Measurements from ENCODE around the gene HNMT.
"Not testable (repeated sequence)": the region's sequence is repeated elsewhere in the genome, so short reads cannot be mapped to it uniquely, and the experiment has no call there.

HNMT gene

DNA sequence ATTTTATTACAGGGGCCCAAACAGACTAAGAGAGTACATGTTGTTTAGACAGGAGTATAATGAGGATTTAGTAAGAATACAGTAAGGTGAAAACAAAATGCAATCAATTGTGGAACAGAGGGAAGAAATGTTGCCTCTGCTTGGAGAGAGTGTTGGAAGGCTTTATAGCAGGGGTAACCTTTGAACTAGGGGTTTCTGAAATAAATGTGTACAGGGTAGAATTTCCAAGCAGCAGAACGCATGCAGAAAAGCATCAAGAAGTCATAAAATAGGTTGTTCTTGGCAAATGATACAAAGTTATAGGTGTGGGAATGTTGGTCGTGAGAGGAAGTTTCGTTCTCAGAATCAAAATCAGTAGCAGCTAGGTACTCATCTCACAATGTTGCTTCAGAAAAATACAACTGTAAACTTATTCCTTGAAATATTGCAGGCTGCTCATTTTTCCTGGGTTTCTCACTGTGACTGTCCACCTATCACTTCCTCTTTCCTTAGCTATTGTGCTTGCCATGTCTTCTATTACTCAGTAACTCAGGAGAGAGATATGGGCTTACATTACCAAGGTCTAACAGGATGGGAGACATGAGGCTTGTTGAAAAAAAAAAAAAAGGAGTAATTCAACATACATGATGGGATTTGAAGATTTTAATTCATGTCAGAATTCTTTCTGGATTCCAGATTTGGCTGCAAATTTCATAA lies 17.1 kb upstream of the HNMT start:
- no peak for DNase-seq

DNA sequence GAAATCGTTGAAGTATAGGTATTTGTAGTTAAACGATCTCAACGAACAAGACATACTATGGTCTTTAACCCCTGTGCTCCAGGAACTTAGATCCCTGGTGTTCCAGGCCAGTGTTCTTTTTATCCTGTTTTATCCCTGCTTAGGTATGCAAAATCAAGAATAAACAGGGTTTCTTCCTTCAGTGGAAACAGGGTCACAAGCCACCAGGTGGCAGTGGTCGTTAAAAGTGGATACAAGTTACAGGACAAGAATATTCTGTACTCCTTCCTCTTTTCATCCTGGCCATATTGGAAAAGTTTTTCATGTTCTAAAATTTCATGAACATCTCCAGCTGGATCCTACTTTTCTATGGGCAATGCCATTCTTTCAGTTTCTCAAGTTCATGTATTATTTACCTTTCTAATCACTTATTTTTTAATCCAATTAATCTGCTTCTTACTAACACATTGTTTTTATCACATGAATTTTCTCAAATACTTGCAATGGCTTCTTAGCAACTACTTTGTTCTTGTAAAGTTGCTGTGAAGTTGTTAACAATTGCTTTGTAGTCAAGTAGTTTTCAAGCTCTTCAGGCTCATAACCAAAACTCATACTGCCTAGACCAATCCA lies 16.4 kb upstream of the HNMT start:
- peak; percentile 25 to 69 for DNase-seq

DNA sequence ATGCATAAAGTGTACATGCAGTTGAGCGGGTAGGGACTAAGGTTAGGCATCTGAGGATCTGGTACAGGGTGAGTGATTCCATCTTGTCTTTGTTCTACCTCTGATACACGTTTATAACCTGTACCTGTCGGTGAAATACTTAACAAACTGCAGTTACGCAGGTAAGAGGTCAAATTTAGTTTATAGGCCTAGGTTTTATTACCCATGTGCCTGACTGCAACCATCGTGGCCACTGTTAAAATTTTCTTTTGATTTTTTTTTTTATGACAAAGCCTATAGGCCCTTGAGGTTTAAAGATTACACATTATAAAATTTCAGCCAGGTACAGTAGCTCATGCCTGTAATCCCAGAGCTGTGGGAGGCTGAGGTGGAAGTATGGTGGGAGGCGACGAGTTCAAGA lies 15.4 kb upstream of the HNMT start:
- DNase-seq = no peak

DNA sequence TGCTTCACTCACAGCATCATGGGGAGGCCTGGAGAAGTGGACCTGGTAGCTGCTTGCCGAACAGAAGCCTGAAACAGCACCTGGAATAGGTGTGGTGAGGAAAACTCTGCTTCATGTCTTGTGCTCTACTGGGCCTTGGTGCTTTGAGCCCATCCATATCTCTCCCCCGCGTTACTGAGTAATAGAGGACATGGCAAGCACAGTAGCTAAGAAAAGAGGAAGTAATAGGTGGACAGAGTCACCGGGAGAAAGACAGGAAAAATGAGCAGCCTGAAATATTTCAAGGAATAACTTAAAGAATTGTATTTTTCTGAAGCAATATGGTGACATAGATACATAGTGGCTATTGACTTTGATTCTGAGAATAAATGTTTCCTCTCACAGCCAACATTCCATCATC lies 14.0 kb upstream of the HNMT start:
- DNase-seq = no peak

DNA sequence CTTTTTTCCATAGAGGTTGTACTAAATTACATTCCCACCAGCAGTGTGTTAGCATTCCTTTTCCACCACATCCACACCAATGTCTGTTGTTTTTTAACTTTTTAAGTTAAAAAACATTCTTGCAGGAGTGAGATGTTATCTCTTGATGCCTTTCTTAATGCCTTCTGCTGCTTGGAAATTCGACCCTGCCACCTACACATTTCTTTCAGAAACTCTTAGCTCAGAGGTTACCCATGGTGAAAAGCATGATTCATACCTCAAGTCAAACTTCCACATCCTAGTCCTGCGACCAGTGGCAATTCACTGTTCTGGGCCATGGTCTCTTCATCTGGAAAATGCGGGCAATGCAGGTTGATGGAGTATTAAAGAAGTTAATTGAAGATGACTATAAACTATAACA lies 12.7 kb upstream of the HNMT start:
- no peak for DNase-seq

DNA sequence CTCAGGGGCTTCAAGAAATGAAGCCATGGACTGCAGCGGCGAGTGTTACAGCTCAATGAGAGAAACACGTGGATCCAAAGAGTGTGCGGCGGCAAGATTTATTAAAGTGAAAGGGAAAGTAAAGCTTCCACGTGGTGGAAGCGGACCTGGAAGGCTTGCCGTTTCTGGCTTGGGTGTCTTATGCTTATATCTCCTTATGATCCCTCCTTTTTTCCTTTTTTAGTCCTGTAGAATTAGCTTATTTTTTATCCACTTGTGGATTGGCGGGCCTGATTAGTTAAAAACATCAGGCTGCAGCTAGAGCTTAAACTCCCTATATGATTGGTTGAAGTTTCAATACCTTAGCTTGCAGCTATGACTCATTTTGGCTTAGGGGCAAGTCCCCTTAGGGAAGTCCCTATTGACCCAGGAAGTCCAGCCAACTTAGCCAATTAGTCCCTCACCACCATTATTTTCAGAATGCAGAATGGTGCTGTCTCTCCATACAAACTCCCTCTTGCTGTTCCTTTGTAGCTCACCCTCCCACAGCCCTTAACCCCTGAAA lies 11.6 kb upstream of the HNMT start:
- DNase-seq = no peak

DNA sequence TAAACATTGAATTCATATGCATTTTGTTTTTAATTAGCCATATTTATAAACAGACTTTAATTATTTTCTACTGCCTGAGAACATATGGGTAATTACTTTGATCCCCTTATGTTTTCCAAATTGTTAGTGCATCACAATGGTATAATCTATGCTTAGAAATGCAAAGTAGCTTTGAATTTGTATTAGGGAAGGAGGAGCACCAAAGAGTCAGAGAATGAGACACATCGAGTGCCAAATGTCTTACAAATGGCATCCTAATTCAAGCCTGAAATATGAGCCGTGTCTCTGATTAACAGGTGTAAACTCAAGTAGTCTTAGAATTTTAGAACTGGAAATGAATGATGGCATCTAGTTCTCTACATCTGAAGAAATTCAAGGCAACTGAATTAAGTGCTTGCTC lies 8.7 kb upstream of the HNMT start:
- DNase-seq = no peak

DNA sequence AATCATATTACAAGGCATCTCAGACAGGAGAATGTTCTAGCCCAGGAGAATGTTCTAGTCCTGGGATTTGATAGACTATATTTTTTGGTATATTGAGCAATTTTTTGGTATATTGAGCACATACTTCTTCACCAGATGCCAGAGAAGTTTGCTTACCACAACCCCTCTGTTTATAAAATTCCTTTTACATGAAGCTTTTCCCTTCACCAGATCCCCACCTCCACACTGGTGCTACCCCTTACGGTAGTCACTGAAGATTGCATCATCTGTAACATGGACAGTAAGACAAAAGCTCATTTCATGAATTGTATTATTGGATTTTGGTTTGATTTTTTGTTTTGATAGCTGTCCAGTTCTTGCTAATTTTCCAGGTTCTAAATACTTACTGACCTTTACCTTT lies 7.2 kb upstream of the HNMT start:
- no peak for DNase-seq

DNA sequence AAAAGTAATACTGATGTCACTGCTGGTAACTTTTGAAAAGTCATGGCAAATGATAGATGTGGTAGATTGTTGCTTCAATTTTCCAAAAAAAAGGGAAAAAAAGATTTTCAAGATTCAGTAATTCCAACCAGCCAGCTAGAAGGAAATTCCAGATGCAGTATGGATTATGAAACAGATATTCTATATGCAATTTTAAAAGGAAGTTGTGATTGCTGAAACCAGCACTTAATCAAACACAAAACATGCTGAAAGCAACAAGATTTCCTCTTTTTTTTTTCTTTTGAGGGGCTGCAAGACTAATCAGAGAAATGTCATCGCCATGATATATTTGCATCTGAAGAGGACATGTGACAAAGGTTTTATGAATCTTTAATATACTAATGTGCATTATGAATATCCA lies 5.1 kb upstream of the HNMT start:
- no peak for DNase-seq

DNA sequence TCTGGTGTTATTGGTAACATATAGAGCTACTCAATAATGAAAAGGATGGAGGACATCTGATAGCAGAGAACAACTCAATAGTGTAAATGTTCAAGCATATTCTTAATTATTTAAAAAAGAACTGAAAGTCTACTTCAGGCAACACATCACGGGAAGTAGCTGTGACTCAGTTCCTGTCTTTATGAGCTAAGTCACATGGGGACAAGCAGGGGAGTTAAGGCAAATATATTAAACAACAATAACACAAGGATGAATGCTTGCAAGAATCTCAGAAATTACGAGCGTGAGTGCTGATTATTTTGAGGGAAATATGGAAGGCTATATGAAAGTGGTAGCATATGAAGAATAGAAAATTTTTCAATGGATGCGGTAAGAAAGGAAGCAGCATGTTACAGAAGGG lies 4.0 kb upstream of the HNMT start:
- no peak for DNase-seq

DNA sequence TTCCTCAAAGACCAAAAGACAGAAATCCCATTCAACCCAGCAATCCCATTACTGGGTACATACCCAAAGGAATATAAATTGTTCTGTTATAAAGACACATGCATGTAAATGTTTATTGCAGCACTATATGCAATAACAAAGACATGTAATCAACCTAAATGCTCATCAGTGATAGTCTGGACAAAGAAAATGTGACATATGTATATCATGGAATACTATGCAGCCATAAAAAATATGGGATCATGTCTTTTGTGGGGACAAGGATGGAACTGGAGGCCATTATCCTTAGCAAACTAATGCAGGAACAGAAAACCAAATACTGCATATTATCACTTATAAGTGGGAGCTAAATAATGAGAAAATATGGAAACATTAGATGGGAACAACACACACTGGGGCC lies 2.7 kb upstream of the HNMT start:
- DNase-seq = no peak

DNA sequence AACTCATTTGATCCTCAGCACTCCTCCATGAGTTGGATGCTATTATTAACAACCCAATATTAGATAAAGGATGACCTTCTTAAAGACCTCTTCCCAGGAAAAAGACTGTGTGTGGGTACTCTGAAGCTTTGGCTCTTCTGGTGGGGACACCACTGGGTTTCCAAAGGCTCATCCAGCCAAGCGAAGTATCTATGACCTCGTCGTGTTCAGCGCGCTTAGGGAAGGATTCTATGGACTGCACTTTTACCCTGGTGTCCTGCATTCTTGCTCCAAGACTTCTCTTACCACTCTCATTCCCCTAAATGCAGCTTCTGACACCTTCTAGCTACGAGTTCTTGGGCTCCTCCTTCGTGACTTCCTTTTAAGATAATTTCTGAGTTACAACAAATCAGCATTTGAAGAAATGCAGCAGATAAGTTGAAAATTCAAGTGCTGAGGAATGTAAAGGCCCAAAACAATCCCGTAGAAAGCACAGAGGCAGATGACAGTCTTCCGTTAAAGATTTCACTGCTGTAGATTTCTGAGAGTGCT lies 673 bp upstream of the HNMT start:
- no peak for DNase-seq

DNA sequence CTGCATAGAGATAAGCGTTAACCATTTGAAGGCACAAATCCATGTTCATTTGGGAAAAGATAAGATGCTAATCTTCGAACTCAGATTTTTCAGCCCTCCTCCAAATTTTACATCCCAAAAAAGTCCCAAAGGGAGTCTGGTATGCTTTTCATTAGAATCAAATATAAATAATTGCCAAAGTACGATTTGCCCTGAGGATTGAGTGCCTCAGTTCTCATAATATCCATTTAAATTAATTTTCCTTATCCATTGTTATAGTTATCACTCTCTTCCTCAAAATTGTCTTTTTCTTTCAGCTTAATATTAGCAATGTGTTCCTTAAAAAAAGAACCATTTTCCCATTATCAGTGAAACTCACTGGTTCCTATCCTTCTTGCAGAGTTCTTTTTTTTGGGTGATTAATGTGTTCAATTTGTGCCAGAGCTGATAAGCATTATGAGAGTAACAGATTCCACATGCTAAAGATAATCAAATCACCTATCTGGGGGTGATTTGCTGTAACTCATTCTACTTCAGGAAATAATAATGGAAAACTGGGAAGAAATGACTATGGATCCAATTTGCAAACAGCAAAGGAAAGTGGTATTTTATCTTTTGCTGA lies 686 bp downstream of the HNMT start:
- no peak for DNase-seq

DNA sequence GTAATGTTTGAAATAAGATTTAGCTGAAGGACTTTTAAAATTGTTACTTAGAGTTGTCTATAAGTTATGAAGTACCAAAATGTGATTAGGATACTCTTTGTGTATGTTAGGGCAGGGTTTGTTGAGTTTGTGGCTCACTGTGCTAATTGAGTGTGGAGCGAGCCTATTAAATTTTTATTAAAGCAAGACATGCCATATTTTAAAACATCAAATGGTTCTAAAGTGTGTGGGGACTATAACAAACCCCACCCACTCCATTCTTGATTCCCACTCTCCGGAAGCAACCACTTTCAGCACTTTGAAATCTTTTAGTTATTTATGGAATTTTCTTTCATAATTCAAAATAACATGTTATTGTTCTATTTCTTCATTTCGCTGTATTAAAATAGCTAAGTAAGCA lies 1.8 kb downstream of the HNMT start:
- no peak for DNase-seq

DNA sequence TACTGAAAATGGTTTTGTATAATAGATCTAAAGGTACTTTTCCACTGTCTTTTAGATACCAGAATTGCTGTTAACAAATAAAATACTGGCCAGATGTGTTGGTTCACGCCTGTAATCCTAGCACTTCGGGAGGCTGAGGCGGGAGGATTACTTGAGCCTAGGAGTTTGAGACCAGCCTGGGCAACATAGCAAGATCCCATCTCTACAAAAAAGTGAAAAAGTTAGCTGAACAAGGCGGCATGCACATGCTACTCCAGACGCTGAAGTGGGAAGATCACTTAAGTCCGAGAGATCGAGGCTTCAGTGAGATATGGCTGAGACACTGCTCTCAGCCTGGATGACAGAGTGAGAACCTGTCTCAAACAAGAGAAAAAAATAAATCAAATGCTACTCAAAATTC lies 2.8 kb downstream of the HNMT start:
- DNase-seq = no peak

DNA sequence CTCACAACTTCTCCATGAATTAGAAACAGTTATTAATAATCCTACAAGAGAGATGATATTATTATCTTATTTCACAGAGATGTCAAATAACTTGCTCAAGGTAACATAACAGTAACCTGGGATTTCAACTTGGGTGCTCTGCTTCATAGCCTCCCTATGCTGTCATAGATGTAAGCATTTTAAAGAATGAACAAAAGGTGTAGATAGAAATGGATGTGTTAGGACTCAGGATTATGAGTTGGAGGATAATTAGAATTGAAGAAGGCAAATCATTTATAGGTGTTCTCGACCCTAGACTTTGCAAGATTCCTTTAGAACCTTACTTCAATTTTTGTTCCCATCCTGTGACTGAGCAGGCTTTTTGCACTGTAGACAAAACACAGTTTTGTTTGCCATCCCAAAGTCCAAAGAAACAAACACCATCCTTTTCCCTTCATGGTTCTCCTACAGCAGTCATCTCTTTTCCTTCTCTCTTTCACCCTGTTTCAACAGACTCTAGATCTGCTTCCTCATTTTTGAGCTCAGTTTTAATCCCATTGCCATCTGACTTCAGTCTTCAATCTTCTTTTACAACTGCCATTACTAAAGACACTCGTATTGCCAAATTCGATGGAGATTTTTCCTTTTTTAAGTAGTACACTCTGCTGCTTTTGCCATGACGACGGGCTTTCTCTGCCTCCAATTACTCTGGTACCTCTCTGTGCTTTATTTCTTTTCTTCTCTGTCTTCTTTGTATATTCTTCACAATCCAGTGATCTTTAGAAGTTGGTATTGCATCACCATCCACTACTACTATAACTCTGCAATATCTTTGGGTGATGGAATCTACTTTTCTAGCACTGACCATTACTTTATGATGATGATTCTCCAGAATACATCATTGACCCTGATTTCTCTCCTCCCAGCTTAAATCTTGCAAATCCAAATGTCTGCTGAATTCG lies 4.5 kb downstream of the HNMT start:
- no peak for DNase-seq

DNA sequence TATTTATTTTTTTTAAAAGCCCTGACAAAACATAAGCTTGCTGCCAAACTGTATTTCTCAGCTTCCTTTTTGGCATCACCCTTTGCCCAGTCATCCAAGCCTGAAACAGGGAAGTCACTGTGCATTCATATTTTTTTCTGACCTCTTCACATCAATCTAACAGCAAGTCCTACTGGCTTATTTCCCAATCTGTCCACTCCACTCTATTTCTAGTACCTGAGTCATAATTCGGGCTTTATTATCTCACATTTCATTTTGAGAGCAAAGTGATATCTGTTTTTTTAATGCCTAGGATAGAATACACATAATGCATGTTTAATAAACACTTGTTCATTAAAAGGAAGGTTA lies 5.1 kb downstream of the HNMT start:
- DNase-seq = peak; percentile 22 to 83

DNA sequence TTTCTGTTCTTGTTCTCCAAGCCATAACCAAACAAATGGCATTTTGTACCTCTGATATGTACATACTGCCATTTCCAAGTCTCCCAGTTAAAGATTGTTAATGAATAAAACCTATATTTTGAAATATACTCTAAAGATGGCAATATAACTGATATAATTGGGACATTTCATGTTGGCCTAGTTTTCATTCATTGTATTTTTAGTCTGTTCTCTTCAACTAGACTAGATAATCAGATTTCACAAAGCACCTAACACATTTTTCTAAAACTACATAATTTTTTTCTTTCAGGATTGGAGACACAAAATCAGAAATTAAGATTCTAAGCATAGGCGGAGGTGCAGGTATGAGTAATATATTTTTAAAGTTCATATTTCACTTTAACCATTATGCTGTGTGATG lies 5.6 kb downstream of the HNMT start:
- DNase-seq = no peak

DNA sequence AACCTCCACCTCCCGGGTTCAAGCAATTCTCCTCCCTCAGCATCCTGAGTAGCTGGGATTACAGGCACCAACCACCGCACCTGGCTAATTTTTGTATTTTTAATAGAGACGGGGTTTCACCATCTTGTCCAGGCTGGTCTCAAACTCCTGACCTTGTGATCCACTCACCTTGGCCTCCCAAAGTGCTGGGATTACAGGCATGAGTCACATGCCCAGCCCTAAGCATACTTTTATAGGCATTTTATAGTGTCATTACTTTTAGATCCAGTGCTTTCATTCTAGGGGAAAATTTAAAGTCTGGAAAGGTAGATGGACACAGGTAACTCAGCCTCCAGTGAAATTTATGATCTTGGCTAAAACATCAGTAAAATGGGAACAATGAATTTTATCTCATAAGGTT lies 7.0 kb downstream of the HNMT start:
- DNase-seq = not testable (repeated sequence)

DNA sequence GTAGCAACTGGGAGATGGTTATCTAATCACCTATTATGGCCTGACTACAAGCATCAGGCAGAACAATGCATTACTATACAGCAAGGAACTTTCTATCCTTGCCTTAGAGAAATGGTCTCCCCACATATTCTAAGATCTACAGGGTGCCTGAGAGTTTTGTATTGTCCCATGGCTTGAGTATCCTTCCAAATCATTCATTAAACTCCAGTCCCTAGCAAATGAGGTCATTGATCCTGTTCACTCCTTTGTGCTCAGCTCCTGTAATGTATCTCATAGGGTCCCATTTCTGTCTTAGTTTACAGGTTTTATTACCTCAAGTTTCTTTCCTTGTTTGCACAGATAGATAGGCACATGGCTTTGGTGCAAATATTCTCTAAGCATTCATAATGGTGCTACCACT lies 9.0 kb downstream of the HNMT start:
- DNase-seq = no peak

DNA sequence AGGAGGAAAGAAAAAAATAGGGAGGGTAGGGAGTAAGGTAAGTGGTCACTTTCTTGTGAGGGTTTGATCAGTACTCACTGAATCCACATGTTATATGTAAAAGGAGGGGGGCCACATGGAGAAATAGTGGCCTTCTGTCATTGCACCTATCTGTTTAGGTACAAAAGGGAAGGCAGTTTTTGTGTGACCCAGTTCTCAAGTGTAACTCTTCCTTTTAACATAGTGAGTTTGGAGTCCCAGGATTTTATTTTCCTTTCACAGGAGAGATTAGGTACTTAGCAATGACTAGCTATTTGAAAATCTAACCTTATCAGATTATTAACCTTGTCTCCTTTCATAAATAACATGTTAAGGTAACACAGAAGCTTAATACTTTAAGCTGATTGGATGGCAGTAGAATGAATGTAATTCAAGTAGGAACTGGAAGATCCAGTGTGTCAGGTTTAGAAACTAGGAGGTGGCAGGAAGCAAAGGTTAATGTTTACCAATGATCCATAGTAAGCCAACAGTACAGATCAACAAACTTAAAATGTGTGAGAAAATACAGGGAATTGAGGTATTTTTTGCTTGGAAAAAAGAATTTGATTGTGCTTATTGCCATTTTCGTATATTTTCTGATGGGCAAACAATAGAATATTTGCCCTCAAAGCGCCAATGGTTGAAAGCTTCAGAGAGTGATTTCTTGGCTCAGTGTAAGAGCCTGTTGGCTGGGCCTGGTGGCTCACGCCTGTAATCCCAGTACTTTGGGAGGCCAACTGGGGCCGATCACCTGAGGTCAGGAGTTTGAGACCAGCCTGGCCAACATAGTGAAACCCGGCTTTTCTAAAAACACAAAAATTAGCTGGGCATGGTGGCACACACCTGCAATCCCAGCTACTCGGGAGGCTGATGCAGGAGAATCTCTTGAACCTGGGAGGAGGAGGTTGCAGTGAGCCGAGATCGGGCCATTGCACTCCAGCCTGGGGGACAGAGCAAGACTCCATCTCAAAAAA lies 11.3 kb downstream of the HNMT start:
- DNase-seq = no peak

DNA sequence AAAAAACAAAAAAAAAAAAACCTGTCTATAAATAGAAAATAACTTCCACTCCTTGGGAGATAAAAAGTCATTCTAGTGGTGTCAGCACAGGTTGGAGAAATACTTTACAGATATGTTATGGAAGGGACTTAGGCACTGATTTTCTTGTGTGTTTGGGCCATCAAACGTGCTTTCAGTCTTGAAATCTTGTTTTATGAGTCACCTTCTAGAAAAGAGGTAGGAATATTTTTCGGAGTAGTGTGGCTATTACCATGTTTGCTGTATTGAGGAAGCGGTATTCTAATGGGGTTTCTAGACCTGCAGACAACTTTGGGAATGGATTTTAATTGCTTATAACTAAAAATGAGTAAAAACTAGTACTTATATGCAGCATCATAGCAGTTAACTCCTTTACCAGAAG lies 12.0 kb downstream of the HNMT start:
- DNase-seq = no peak
